Measurements from ENCODE around the gene NAGPA. TPM values are rescaled to one million over a fixed set of nuclear protein-coding genes. Genes with fewer than 3 reads are reported as not detected.

The NAGPA gene
- total and polyA plus RNA-seq, 2 of the 8 experiments (the other 6 are each of a cell fraction or from before 2014, with no cell fraction given) = 10.1 to 13.2 TPM

DNA sequence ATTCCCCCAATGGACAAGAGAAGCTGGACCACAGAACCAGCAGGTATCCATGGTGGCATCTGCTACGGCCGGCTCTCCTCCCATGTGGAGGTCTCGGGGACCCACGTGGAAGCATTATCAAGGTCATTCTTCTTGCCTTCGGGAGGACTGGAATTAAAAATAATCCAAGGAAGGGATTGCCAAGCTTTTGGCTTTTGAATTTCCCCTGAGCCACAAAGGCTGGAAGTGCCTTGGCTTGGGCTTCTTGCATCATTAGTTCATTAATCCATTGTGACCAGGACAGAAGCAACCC lies 16.1 kb downstream of the NAGPA start:
- H3K4me2 ChIP-seq (ENCODE audit: insufficient read depth in 1 of 2, low read depth in 2 of 2, low read length in 2 of 2) = no peak overlapping the region
- no peak for FAIRE-seq

More for the DNA sequence above, 16.1 kb downstream of the NAGPA start:
- CTCF ChIA-PET (ENCODE audit: partially characterized antibody) = interaction anchor here (1.4 to 1.9 kb wide), 2 partner anchors 8 to 62 kb away, joined by 4 read pairs; no protein-coding TSS in a partner anchor
- Histone ChIP-seq H2BK15ac (ENCODE audit: low read length) (no peak overlapping the region), H2BK12ac (ENCODE audit: low read depth, low read length) (no peak overlapping the region), H3K27me3 (replicated peaks in 1 of 4; ENCODE audit: control insufficient read depth in 3 of 4, extremely low read depth in 1 of 4, insufficient read depth in 3 of 4, low read length in 3 of 4) (no peaks in the 10 kb centered on the region), H3K23ac (ENCODE audit: insufficient read length) (no peak overlapping the region), H3K79me2 (ENCODE audit: control insufficient read depth in 1 of 2, insufficient read depth in 2 of 2, low read length in 2 of 2) (no peaks in the 10 kb centered on the region), H4K8ac (ENCODE audit: extremely low read depth, insufficient read depth, low read length) (no peak overlapping the region), H3K14ac (ENCODE audit: insufficient read length) (no peak overlapping the region), H2AFZ (ENCODE audit: low read length) (no peak overlapping the region), H3K27ac (ENCODE audit: low read depth, low read length) (no peak overlapping the region), H3K4ac (replicated peaks; ENCODE audit: insufficient read length, low read depth, low read length) (no peak overlapping the region), H3K79me1 (ENCODE audit: low read depth, low read length) (no peaks in the 10 kb centered on the region), H2BK120ac (replicated peaks; ENCODE audit: low read depth, low read length) (no peak overlapping the region), H3K23me2 (ENCODE audit: low read depth, low read length) (no peaks in the 10 kb centered on the region), H3K4me3 (ENCODE audit: extremely low read depth in 1 of 4, insufficient read depth in 2 of 4, low read depth in 3 of 4, low read length in 4 of 4) (no peak overlapping the region), H4K5ac (ENCODE audit: insufficient read length, low read depth, low read length) (no peak overlapping the region), H3K56ac (replicated peaks; ENCODE audit: insufficient read length, low read depth, low read length) (no peak overlapping the region), H4K20me1 (replicated peaks in 1 of 2; ENCODE audit: control insufficient read depth in 1 of 2, insufficient read depth in 2 of 2, low read length in 2 of 2) (no peaks in the 10 kb centered on the region), H4K91ac (replicated peaks; ENCODE audit: insufficient read length, low read length) (no peak overlapping the region), H3K36me3 (ENCODE audit: control insufficient read depth in 2 of 4, insufficient read depth in 4 of 4, low read length in 3 of 4) (no peaks in the 10 kb centered on the region), H2AK5ac (ENCODE audit: low read depth, low read length) (no peak overlapping the region), H2BK5ac (ENCODE audit: low read depth, low read length) (no peak overlapping the region), H3K18ac (ENCODE audit: extremely low read depth, low read length) (no peak overlapping the region), H3K9ac (replicated peaks in 1 of 4; ENCODE audit: extremely low read depth in 1 of 4, low read depth in 3 of 4, low read length in 3 of 4) (no peak overlapping the region), H3K9me3 (ENCODE audit: insufficient read depth in 2 of 2, low read depth in 1 of 2, low read length in 1 of 2) (no peaks in the 10 kb centered on the region), H2BK20ac (ENCODE audit: low read length) (no peak overlapping the region), H3K4me1 (replicated peaks in 1 of 4; ENCODE audit: control insufficient read depth in 3 of 4, insufficient read depth in 4 of 4, low read length in 3 of 4) (peaks cover 0 to 2% (median 0%) of the 10 kb centered on the region in 4 experiments; a peak in 1 of 7 replicates)
- POLR2A ChIA-PET (ENCODE audit: partially characterized antibody) = interaction anchor here (0.9 to 1.2 kb wide), 2 partner anchors 13 to 17 kb away, joined by 3 read pairs; no protein-coding TSS in a partner anchor
- no peak for TF ChIP-seq CBX5 (IDR thresholded peaks at IDR 0.05; ENCODE audit: low read depth, low read length)
- TF ChIP-seq MAX (IDR thresholded peaks at IDR 0.05) = no peak
- no peak for TF ChIP-seq SP1 (IDR thresholded peaks at IDR 0.05; ENCODE audit: low read depth, low read length)
- WGBS, 2 experiments (ENCODE audit: extremely low coverage in 1 of 2, insufficient coverage in 1 of 2, insufficient read length in 1 of 2, insufficient replicate concordance in 2 of 2, low coverage in 1 of 2, low lambda C conversion rate in 2 of 2, missing lambda C conversion rate in 1 of 2) = 91% methylated on average over 5 of the region's 5 CpGs; no CpG with 5 or more reads in 1 of the 2 experiments
- no peak for DNase-seq (ENCODE audit: low read depth in 1 of 2, low spot score in 2 of 2)

All from H1 (cell line).